Small intestine (tissue), 7 donors: Measurements from ENCODE around the gene TRMO. TPM values are rescaled to one million over a fixed set of nuclear protein-coding genes. Genes with fewer than 3 reads are reported as not detected.
"Not testable (repeated sequence)": the region's sequence is repeated elsewhere in the genome, so short reads cannot be mapped to it uniquely, and the experiment has no call there.

Experiments used
- DNase-seq, 2 donors: peaks; one replicate each; pipeline versions ENCODE4 v3.0.0 to v3.0.0-alpha.2; 2013
- FAIRE-seq: peaks from 2 replicates; lab custom pipeline; 2012; peaks lifted over from hg19 to GRCh38; lab: Jason Lieb, UNC
- H3K27ac ChIP-seq, 3 donors: one replicate each; pipeline ENCODE4 v1.5.1; 2013; ENCODE audit warnings: low read length in 2 of 3, mild to moderate bottlenecking in 2 of 3, control low read depth in 1 of 3, inconsistent platforms in 1 of 3, low read depth in 1 of 3, moderate library complexity in 1 of 3
- H3K27me3 ChIP-seq, 3 donors: one replicate each; pipeline ENCODE4 v1.6.1; 2013; ENCODE audit warnings: low read length in 3 of 3, inconsistent platforms in 1 of 3; ENCODE audit not compliant: control insufficient read depth in 3 of 3, insufficient read depth in 3 of 3
- H3K36me3 ChIP-seq, 3 donors: one replicate each; pipeline ENCODE4 v1.6.1; 2013; ENCODE audit warnings: low read length in 3 of 3, inconsistent platforms in 1 of 3, low read depth in 1 of 3, mild to moderate bottlenecking in 1 of 3, moderate library complexity in 1 of 3; ENCODE audit not compliant: control insufficient read depth in 3 of 3, insufficient read depth in 2 of 3
- H3K4me1 ChIP-seq, 3 donors: one replicate each; pipeline ENCODE4 v1.6.1; 2013; ENCODE audit warnings: low read length in 2 of 3, inconsistent platforms in 1 of 3, low read depth in 1 of 3, mild to moderate bottlenecking in 1 of 3, moderate library complexity in 1 of 3; ENCODE audit not compliant: control insufficient read depth in 3 of 3, insufficient read depth in 2 of 3
- H3K4me3 ChIP-seq, 3 donors: one replicate each; pipeline ENCODE4 v1.5.1; 2013; ENCODE audit warnings: low read length in 3 of 3, control low read depth in 1 of 3, inconsistent platforms in 1 of 3, low read depth in 1 of 3, mild to moderate bottlenecking in 1 of 3, moderate library complexity in 1 of 3
- H3K9me3 ChIP-seq, 2 donors: one replicate each; pipeline ENCODE4 v1.6.1; 2013; ENCODE audit warnings: low read depth in 1 of 2, low read length in 1 of 2; ENCODE audit not compliant: control insufficient read depth in 2 of 2, insufficient read depth in 1 of 2
- WGBS, 3 donors: extraction: QIAGEN DNeasy Blood & Tissue Kit; methylation state at CpG; one replicate each; pipeline ENCODE4 v1.1.7; 2013; 5-methylcytosine and 5-hydroxymethylcytosine counted together
- polyA plus RNA-seq, 4 donors: library from polyadenylated mRNA; stranded (reverse) in 3 of 4; unstranded in 1 of 4; fragments of 200-250 nt in 3 of 4; fragments of 120-200 nt in 1 of 4; gene quantifications; one replicate each; pipeline versions ENCODE4 v1.2.1 to v1.2.3, GENCODE V29; 2013
- donor health status: healthy with polysubstance abuse.
- donor health status: control.
- donor health status: control.
- donor health status: Bipolar disorder and iron deficiency.
- donor health status: healthy.

Gene TRMO
- polyA plus RNA-seq, 4 donors, result 6.2 to 21.7 (median 10.0) TPM

DNA sequence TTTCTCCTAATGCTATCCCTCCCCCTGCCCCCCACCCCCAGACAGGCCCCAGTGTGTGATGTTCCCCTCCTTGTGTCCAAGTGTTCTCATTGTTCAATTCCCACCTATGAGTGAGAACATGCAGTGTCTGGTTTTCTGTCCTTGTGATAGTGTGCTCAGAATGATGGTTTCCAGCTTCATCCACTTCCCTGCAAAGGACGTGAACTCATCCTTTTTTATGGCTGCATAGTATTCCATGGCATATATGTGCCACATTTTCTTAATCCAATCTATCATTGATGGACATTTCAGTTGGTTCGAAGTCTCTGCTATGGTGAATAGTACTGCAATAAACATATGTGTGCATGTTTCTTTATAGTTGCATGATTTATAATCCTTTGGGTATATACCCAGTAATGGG, 23.2 kb upstream of the TRMO start:
- H3K4me3 ChIP-seq, FAIRE-seq: not testable (repeated sequence)

DNA sequence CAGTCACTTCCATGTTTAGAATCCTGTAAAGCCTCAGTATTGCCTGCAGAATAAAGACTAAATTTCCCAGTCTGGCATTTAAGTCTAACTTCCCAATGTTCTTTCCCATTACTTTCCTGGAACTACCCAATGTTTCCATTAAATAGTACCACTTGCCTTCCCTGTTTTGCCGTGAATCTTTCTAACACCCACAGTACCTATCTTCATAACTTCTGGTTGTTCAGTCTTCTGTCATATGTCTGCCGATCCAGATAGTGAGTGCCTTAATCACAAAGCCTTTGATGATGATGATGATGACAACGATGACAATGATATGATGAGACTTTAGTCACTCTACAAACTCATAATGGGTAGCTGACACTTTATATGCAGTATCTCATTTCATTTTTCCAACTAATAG, 22.3 kb upstream of the TRMO start:
- no peaks in the 10 kb centered on the region for H3K9me3 ChIP-seq
- no peak overlapping the region for H3K4me3 ChIP-seq
- peaks cover 0 to 12% (median 3%) of the 10 kb centered on the region in 3 donors for H3K27me3 ChIP-seq
- FAIRE-seq (no peak), DNase-seq (no peak)
- no peaks in the 10 kb centered on the region for H3K36me3 ChIP-seq
- 73 to 83% (median 79%) methylated on average over 3 of the region's 3 CpGs for WGBS, 3 donors
- no peaks in the 10 kb centered on the region for H3K4me1 ChIP-seq
- no peak overlapping the region for H3K27ac ChIP-seq

More for the DNA sequence above, 23.2 kb upstream of the TRMO start:
- 83 to 87% (median 84%) methylated on average over 2 of the region's 2 CpGs for WGBS, 3 donors
- not testable (repeated sequence) for H3K4me1 ChIP-seq, H3K27ac ChIP-seq, H3K36me3 ChIP-seq, H3K27me3 ChIP-seq, DNase-seq, H3K9me3 ChIP-seq

DNA sequence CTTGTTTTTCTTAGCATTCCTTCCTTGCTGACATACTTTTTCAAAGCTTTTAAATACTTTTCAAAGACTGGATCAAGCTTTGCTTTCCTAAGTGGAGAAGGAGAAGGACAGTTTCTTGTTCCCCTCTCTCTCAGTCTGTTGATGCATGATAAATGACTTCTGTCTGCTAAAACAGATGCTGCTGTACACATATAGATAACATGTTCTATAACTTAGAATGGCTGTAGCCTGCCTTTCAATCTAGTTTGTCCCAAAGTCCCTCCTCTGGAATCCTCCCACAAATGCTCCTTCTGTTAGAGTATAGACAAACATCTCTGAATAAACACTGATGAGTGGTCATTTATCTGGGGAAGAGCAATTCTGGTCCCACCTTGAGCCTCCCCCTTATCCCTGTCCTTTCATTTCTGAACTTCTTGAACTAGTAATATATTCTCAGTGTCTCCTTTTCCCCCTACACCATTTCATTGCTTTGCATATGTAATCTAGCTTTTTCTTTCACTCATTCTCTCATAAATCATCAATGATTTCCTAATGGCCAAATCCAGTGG, 21.1 kb upstream of the TRMO start:
- Histone ChIP-seq H3K27ac (no peak overlapping the region), H3K4me1 (no peaks in the 10 kb centered on the region), H3K36me3 (no peaks in the 10 kb centered on the region), H3K4me3 (no peak overlapping the region), H3K27me3 (peaks cover 0 to 12% (median 3%) of the 10 kb centered on the region in 3 donors), H3K9me3 (no peaks in the 10 kb centered on the region)
- DNase-seq (no peak), FAIRE-seq (no peak)

DNA sequence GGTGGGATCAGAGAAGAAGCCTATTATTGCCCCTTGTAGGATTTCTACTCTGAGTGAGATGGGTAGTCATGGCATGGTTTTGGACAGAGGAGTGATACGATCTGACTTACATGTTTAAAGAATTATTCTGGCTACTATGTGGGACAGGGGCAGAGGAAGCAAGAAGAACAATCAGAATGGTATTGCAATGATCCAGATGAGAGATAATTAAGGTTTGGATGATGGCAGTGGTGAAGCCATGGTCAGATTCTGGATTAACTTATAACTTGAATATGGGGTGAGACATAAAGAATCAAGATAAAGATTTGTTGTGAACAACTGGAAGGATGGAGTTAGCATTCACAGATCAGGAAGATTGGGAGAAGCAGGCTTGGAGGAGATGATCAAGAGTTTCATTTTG, 19.0 kb upstream of the TRMO start:
- 81 to 96% (median 85%) methylated on average over 1 of the region's 1 CpG for WGBS, 3 donors
- no peak for DNase-seq
- H3K27me3 ChIP-seq, result peaks cover 0 to 15% (median 3%) of the 10 kb centered on the region in 3 donors

DNA sequence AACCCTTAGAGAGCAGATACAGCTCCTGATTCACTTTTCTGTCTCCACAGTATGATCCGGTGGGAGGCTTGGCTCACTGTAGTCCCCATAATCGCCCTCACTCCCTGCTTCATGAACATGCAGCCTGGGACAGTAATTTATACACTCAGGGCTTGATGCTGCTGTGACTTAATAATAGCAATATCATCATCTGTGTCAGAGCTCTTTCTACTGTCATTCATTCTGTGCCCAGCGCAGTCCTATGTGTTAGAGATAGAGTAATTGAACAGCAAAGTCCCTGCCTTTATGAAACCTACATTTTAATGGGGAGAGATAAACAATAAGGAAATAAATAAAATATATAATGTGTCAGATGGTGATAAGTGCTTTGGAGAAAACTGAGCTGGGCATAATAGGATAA, 18.4 kb upstream of the TRMO start:
- no peak for DNase-seq

More for the DNA sequence above, 19.0 kb upstream of the TRMO start:
- Histone ChIP-seq H3K4me1 (no peaks in the 10 kb centered on the region), H3K9me3 (no peaks in the 10 kb centered on the region), H3K36me3 (no peaks in the 10 kb centered on the region), H3K4me3 (no peak overlapping the region), H3K27ac (no peak overlapping the region)
- FAIRE-seq, result no peak

DNA sequence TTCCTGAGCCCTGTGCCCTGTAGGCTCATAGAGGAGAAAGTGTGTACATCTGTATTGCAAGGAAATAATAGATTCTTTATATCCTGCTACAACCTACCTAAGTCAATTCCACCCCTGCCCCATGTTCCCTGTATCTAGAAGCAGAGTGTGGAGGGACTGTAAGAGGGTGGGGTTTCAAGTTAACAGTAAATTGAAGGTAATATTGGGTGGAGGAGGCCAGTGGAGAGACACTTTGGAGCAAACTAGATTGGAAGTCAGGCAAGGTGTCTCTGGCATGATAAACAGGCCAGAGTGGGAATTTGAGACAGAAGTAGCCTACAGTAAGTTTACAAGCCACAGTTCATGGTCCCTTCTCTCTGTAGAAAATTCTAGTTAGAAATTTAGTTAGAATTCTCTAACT, 17.9 kb upstream of the TRMO start:
- H3K27ac ChIP-seq, result no peak overlapping the region
- no peak for DNase-seq
- peaks cover 1 to 18% (median 3%) of the 10 kb centered on the region in 3 donors for H3K27me3 ChIP-seq
- no peak overlapping the region for H3K4me3 ChIP-seq
- H3K36me3 ChIP-seq, result no peaks in the 10 kb centered on the region
- FAIRE-seq, result no peak
- H3K9me3 ChIP-seq, result no peaks in the 10 kb centered on the region
- H3K4me1 ChIP-seq, result no peaks in the 10 kb centered on the region

More for the DNA sequence above, 18.4 kb upstream of the TRMO start:
- WGBS, 3 donors, result 75 to 80% (median 76%) methylated on average over 3 of the region's 3 CpGs
- Histone ChIP-seq H3K27me3 (peaks cover 0 to 15% (median 3%) of the 10 kb centered on the region in 3 donors), H3K9me3 (no peaks in the 10 kb centered on the region), H3K27ac (no peak overlapping the region), H3K4me1 (no peaks in the 10 kb centered on the region), H3K4me3 (no peak overlapping the region), H3K36me3 (no peaks in the 10 kb centered on the region)
- no peak for FAIRE-seq

DNA sequence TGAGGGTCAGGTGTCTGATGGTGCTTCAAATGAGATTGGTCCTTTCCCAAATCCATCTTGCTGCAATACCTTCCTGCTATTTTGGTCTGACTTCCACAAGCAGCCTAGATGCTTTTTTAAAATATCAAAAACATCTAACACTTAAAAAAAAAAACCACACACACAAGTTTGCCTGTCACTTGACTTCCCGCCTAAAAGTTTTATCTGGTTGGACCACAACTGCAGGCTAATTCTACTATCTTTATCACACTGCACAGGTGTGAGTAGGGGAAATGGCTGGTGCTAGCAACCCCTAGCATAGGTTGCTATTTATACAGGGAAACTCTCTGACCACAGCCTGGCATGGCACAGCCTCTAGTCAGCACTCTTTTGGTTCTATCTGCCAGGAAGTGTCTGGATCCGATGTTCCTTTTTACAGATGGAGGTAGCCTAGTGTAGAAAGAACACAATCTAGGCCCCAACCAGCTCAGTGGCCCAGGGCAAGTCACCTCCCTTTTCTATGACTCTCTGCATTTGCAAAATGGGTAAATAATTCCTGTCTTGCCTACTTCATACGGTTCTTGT, 15.9 kb upstream of the TRMO start, which contains the start of gene HEMGN:
Gene HEMGN, minus strand, starts transcription at position 92 of the 564 bp plus-strand sequence. Its CDS starts 36 bp downstream, at position 56.
- H3K36me3 ChIP-seq, result no peaks in the 10 kb centered on the region
- peak within 1 kb of the TSS in 1 of 3 donors; percentile 35 for H3K27ac ChIP-seq
- no peaks in the 10 kb centered on the region for H3K9me3 ChIP-seq
- H3K27me3 ChIP-seq, result peaks cover 3 to 23% (median 5%) of the 10 kb centered on the region in 3 donors
- FAIRE-seq (no peak), DNase-seq (peak in 1 of 2 donors; percentile 17)
- no peak within 1 kb of the TSS for H3K4me3 ChIP-seq
- no peaks in the 10 kb centered on the region for H3K4me1 ChIP-seq
- WGBS, 3 donors, result 49 to 60% (median 56%) methylated on average over 3 of the region's 3 CpGs

DNA sequence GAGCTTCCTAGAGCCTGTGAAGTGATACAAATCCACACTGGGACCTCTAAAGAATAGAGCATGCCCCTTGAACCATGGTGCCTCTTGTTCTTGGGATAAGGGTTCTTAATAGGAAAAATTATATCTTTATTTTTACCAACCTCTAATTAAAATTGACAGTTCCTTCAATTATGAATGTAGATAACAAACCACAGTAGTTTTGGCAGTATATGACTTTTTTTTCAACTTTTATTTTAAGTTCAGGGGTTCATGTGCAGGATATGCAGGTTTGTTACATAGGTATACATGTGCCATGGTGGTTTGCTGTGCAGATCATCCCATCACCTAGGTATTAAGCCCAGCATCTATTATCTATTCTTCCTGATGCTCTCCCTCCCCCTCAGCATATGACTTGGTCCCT, 14.7 kb upstream of the TRMO start:
- no peak overlapping the region for H3K4me3 ChIP-seq
- H3K36me3 ChIP-seq, result no peaks in the 10 kb centered on the region
- DNase-seq (no peak), FAIRE-seq (no peak)
- H3K9me3 ChIP-seq, result no peaks in the 10 kb centered on the region
- no peaks in the 10 kb centered on the region for H3K4me1 ChIP-seq
- peaks cover 3 to 23% (median 5%) of the 10 kb centered on the region in 3 donors for H3K27me3 ChIP-seq
- H3K27ac ChIP-seq, result no peak overlapping the region

DNA sequence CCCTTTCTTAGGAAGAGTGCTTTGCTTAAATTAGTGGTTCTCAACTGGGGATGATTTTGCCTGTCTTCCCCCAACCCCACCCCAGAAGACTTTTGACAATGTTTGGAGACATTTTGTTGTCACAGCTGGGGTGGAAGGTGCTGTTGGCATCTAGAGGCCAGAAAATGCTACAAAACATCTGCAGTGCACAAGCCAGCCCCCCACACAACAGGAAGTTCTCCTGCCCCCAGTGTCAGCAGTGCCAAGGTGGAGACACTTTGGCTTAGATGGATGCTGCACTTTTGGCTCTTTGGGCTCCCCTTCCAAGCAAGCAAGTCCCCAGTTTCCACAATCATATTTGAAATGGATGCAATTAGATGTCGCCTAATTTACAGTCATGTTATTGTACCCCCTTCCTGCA, 13.0 kb upstream of the TRMO start:
- Histone ChIP-seq H3K27ac (no peak overlapping the region), H3K36me3 (no peaks in the 10 kb centered on the region), H3K9me3 (no peaks in the 10 kb centered on the region), H3K4me1 (no peaks in the 10 kb centered on the region), H3K4me3 (no peak overlapping the region), H3K27me3 (peaks cover 3 to 24% (median 5%) of the 10 kb centered on the region in 3 donors)
- WGBS, 3 donors, result 38 to 73% (median 48%) methylated on average over 1 of the region's 1 CpG
- FAIRE-seq (no peak), DNase-seq (no peak)
